ENCODE results near the gene CHKA. TPM values are rescaled to one million over a fixed set of nuclear protein-coding genes. Genes with fewer than 3 reads are reported as not detected.

CHKA gene
- polyA plus RNA-seq, 1 donor (not counting 4 experiments of a cell fraction or from before 2014, with no cell fraction given): 7.1 TPM

GRCh38 chr11:68016161-68016903 is 104.9 kb downstream of the CHKA start:
- DNase-seq (ENCODE audit: low read depth, low spot score): no peak
- no peaks in the 10 kb centered on the region for H3K36me3 ChIP-seq (ENCODE audit: control insufficient read depth in 2 of 2, extremely low read depth in 1 of 2, insufficient read depth in 2 of 2, low read length in 2 of 2)
- no peaks in the 10 kb centered on the region for H3K27me3 ChIP-seq (ENCODE audit: control insufficient read depth, extremely low read depth, insufficient read depth, low read length)
- no peak overlapping the region for H2AFZ ChIP-seq (ENCODE audit: control insufficient read depth, low read length)
- no peak overlapping the region for H3K27ac ChIP-seq (ENCODE audit: control insufficient read depth, insufficient read depth, low read length)
- no peaks in the 10 kb centered on the region for H3K79me2 ChIP-seq (ENCODE audit: control insufficient read depth, insufficient read depth, low read length)
- no peaks in the 10 kb centered on the region for H4K20me1 ChIP-seq (ENCODE audit: control insufficient read depth, extremely low read depth, insufficient read depth, low read length)
- H3K9me3 ChIP-seq (ENCODE audit: control insufficient read depth, low read depth, low read length): no peaks in the 10 kb centered on the region
- no peak for FAIRE-seq
- peaks cover 29% of the 10 kb centered on the region for H3K4me1 ChIP-seq (ENCODE audit: control insufficient read depth, extremely low read depth, insufficient read depth, low read length)
- H3K9me1 ChIP-seq (ENCODE audit: control insufficient read depth, extremely low read depth, insufficient read depth, low read length): no peaks in the 10 kb centered on the region
- no peak overlapping the region for H3K4me3 ChIP-seq (ENCODE audit: control insufficient read depth in 2 of 3, extremely low read depth in 1 of 3, insufficient read depth in 2 of 3, low read depth in 1 of 3, low read length in 3 of 3)
- H3K9ac ChIP-seq (ENCODE audit: control insufficient read depth, extremely low read depth, insufficient read depth, low read length): no peak overlapping the region
- no peak for TF ChIP-seq EZH2 (IDR thresholded peaks at IDR 0.05; ENCODE audit: low read length)
- TF ChIP-seq CTCF (optimal IDR thresholded peaks at IDR 0.05 in 1 of 3, IDR thresholded peaks at IDR 0.05 in 1 of 3, conservative IDR thresholded peaks at IDR 0.05 in 1 of 3; ENCODE audit: extremely low read depth in 1 of 3, insufficient read depth in 2 of 3, low read length in 3 of 3): no peak
- no peak overlapping the region for H3K4me2 ChIP-seq (ENCODE audit: control insufficient read depth, extremely low read depth, insufficient read depth, low read depth, low read length)
- dilution Hi-C loops (cut with MboI; ENCODE audit: extremely low pct_ligation_motif_present, low sequenced_read_pairs): no loop called here

GRCh38 chr11:68015467-68015866 is 105.7 kb downstream of the CHKA start:
- H2AFZ ChIP-seq (ENCODE audit: control insufficient read depth, low read length): no peak overlapping the region
- no peak overlapping the region for H3K4me2 ChIP-seq (ENCODE audit: control insufficient read depth, extremely low read depth, insufficient read depth, low read depth, low read length)
- FAIRE-seq (no peak), DNase-seq (ENCODE audit: low read depth, low spot score) (no peak)
- no peaks in the 10 kb centered on the region for H3K36me3 ChIP-seq (ENCODE audit: control insufficient read depth in 2 of 2, extremely low read depth in 1 of 2, insufficient read depth in 2 of 2, low read length in 2 of 2)
- H3K4me3 ChIP-seq (ENCODE audit: control insufficient read depth in 2 of 3, extremely low read depth in 1 of 3, insufficient read depth in 2 of 3, low read depth in 1 of 3, low read length in 3 of 3): no peak overlapping the region
- no peak for TF ChIP-seq EZH2 (IDR thresholded peaks at IDR 0.05; ENCODE audit: low read length)
- no peak for TF ChIP-seq CTCF (optimal IDR thresholded peaks at IDR 0.05 in 1 of 3, IDR thresholded peaks at IDR 0.05 in 1 of 3, conservative IDR thresholded peaks at IDR 0.05 in 1 of 3; ENCODE audit: extremely low read depth in 1 of 3, insufficient read depth in 2 of 3, low read length in 3 of 3)
- dilution Hi-C loops (cut with MboI; ENCODE audit: extremely low pct_ligation_motif_present, low sequenced_read_pairs): no loop called here
- no peak overlapping the region for H3K27ac ChIP-seq (ENCODE audit: control insufficient read depth, insufficient read depth, low read length)
- H3K4me1 ChIP-seq (ENCODE audit: control insufficient read depth, extremely low read depth, insufficient read depth, low read length): peaks cover 29% of the 10 kb centered on the region
- no peaks in the 10 kb centered on the region for H3K9me1 ChIP-seq (ENCODE audit: control insufficient read depth, extremely low read depth, insufficient read depth, low read length)
- H3K27me3 ChIP-seq (ENCODE audit: control insufficient read depth, extremely low read depth, insufficient read depth, low read length): no peaks in the 10 kb centered on the region
- no peaks in the 10 kb centered on the region for H3K79me2 ChIP-seq (ENCODE audit: control insufficient read depth, insufficient read depth, low read length)
- no peaks in the 10 kb centered on the region for H4K20me1 ChIP-seq (ENCODE audit: control insufficient read depth, extremely low read depth, insufficient read depth, low read length)
- no peaks in the 10 kb centered on the region for H3K9me3 ChIP-seq (ENCODE audit: control insufficient read depth, low read depth, low read length)
- no peak overlapping the region for H3K9ac ChIP-seq (ENCODE audit: control insufficient read depth, extremely low read depth, insufficient read depth, low read length)
